Measurements from ENCODE around the gene CWF19L1. TPM values are rescaled to one million over a fixed set of nuclear protein-coding genes. Genes with fewer than 3 reads are reported as not detected.

The CWF19L1 gene
- total RNA-seq, 2 experiments from 2014 or later: 42.9 to 46.9 TPM

DNA sequence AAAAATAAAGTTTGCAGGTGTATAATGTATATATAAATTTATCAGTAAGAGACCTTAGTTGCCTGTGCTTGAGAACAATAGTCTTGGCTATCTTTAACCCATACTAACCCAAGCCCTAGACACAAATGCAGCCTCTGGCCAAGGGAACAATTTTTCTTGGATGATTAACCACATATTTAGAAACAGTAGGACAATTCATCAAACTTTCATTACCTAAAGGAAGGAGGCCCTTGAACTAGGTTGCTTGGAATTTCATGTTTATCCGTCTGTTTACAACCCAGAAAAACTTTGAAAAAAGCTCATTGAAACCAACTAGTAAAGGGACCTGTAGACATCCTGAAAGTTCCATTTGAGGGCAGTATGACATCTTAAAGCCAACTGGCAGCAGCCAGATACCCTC is 72.7 kb downstream of the CWF19L1 start:
- ATAC-seq (no peak), DNase-seq (no peak)
- no peaks in the 10 kb centered on the region for H3K9me3 Mint-ChIP-seq (ENCODE audit: insufficient read depth)
- H3K4me3 Mint-ChIP-seq: no peak overlapping the region
- ChIA-PET CTCF (interaction anchor here (1.3 to 2.1 kb wide), 3 partner anchors 10 to 46 kb away, joined by 3 to 8 read pairs (median 3); no protein-coding TSS in a partner anchor), POLR2A (no interaction called here)
- peaks cover 4% of the 10 kb centered on the region for H3K4me1 Mint-ChIP-seq (ENCODE audit: low read depth)
- no peaks in the 10 kb centered on the region for H3K27me3 Mint-ChIP-seq (ENCODE audit: low read depth)
- no peak overlapping the region for H3K27ac Mint-ChIP-seq
- peaks cover 55% of the 10 kb centered on the region for H3K36me3 Mint-ChIP-seq (ENCODE audit: low read depth)

GRCh38 chr10:100192350-100192749 is 75.1 kb downstream of the CWF19L1 start:
- Mint-ChIP-seq H3K4me3 (no peak overlapping the region), H3K27ac (no peak overlapping the region), H3K9me3 (ENCODE audit: insufficient read depth) (no peaks in the 10 kb centered on the region), H3K27me3 (ENCODE audit: low read depth) (no peaks in the 10 kb centered on the region), H3K36me3 (ENCODE audit: low read depth) (peaks cover 55% of the 10 kb centered on the region), H3K4me1 (ENCODE audit: low read depth) (peaks cover 15% of the 10 kb centered on the region)
- ATAC-seq: no peak
- DNase-seq: no peak
- CTCF ChIA-PET: no interaction called here
- POLR2A ChIA-PET: no interaction called here

DNA sequence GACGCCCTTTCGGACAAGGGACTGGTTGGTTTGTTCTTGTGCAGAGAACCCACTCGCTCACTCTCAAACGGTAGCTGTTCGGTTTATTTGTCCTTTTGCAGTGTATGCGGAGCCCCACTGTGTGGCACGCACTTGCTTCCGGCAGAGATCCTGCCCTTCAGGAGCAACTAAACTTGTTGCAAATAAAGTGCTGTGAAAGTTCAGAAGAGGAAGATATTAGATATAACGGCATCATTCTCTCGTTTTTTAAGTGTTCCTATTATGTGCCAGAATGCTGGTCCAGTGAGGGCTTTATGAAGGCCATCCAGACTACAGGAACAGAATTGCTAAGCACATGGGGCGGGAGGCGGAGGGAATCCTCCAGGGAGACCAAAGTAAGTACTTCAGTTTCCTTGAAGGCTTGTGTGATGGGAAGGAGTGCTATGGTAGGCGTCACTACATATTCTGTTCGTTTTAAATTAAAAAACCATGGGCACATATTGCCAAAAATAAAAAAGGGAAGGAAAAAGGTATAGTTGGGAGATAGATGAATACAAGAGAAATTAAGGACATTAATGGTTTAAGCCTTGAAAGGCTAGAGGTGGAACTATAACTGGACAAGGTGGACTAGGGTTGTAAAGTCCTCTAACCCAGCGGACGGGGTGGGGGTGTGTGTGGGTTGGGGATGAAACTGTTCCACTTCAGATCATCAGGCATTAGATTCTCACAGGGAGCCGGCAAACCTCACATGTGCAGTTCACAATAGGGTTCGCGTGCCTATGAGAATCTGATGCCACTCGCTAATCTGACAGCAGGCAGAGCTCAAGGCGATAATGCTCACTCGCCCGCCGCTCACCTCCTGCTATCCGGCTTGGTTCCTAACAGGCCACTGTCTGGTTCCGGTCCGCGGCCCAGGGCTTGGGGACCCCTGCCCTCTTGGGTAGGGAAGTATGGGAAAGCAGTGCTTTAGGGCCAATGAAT is 80.9 kb downstream of the CWF19L1 start:
- H3K4me3 Mint-ChIP-seq: peak overlapping the region; percentile 94
- peak overlapping the region; percentile 91 for H3K27ac Mint-ChIP-seq
- ChIA-PET CTCF (interaction anchor here (3.3 kb wide), 1 partner anchor 16 kb away, joined by 11 read pairs; no protein-coding TSS in a partner anchor), POLR2A (interaction anchor here (0.7 to 1.5 kb wide), 7 partner anchors 9 to 18 kb away, joined by 3 to 10 read pairs (median 3); no protein-coding TSS in a partner anchor)
- peak; percentile 72 for ATAC-seq
- H3K36me3 Mint-ChIP-seq (ENCODE audit: low read depth): peaks cover 56% of the 10 kb centered on the region
- peaks cover 51% of the 10 kb centered on the region for H3K4me1 Mint-ChIP-seq (ENCODE audit: low read depth)
- H3K27me3 Mint-ChIP-seq (ENCODE audit: low read depth): no peaks in the 10 kb centered on the region
- peak; percentile 29 for DNase-seq
- no peaks in the 10 kb centered on the region for H3K9me3 Mint-ChIP-seq (ENCODE audit: insufficient read depth)

- Mint-ChIP-seq H3K9me3 (ENCODE audit: insufficient read depth) (no peaks in the 10 kb centered on the region), H3K4me1 (ENCODE audit: low read depth) (peaks cover 53% of the 10 kb centered on the region), H3K36me3 (ENCODE audit: low read depth) (peaks cover 49% of the 10 kb centered on the region), H3K4me3 (peak within 1 kb of the TSS; percentile 94), H3K27ac (peak within 1 kb of the TSS; percentile 91), H3K27me3 (ENCODE audit: low read depth) (no peaks in the 10 kb centered on the region)
- ChIA-PET CTCF (interaction anchor here (1.5 to 3.3 kb wide), 2 partner anchors 11 to 15 kb away, joined by 9 to 11 read pairs; no protein-coding TSS in a partner anchor), POLR2A (interaction anchor here (0.5 to 1.5 kb wide), 8 partner anchors 10 to 77 kb away, joined by 3 to 10 read pairs (median 3); no protein-coding TSS in a partner anchor)
- peak; percentile 92 for DNase-seq
- ATAC-seq: peak; percentile 95
Observed at GRCh38 chr10:100185364-100186252, 81.8 kb downstream of the CWF19L1 start, which contains the start of gene ERLIN1. Gene ERLIN1, minus strand, starts transcription at chr10:100186029. Its CDS starts 403 bp downstream, at chr10:100185626.

DNA sequence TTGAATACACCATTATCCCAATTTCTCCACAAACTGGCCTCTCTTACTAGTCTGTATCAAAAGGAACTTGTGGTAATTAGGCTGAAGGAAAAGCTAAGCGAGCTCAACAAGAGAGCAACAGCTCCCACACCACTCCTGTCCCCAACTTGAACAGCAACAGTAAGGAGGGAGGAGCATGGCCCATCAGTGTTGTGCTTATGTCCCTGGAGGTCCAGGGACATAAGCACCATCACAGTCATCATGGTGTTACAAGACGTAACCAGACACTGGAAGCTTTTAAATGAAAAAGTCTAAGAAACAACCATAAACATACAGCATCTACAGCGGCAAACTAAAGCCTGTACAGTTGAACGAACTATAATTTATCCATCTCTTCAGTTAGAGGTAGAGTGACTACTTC is 82.6 kb downstream of the CWF19L1 start:
- H3K9me3 Mint-ChIP-seq (ENCODE audit: insufficient read depth): no peaks in the 10 kb centered on the region
- peak overlapping the region; percentile 94 for H3K4me3 Mint-ChIP-seq
- H3K4me1 Mint-ChIP-seq (ENCODE audit: low read depth): peaks cover 60% of the 10 kb centered on the region
- ATAC-seq: no peak
- CTCF ChIA-PET: interaction anchor here (1.0 to 3.3 kb wide), 3 partner anchors 10 to 339 kb away, joined by 3 to 11 read pairs (median 9); no protein-coding TSS in a partner anchor
- H3K27me3 Mint-ChIP-seq (ENCODE audit: low read depth): no peaks in the 10 kb centered on the region
- peak overlapping the region; percentile 91 for H3K27ac Mint-ChIP-seq
- peaks cover 53% of the 10 kb centered on the region for H3K36me3 Mint-ChIP-seq (ENCODE audit: low read depth)
- POLR2A ChIA-PET: interaction anchor here (0.7 to 0.8 kb wide), 2 partner anchors 10 to 72 kb away, joined by 3 read pairs; no protein-coding TSS in a partner anchor
- no peak for DNase-seq

GRCh38 chr10:100184426-100184825 is 83.0 kb downstream of the CWF19L1 start:
- no peak overlapping the region for H3K27ac Mint-ChIP-seq
- no peaks in the 10 kb centered on the region for H3K9me3 Mint-ChIP-seq (ENCODE audit: insufficient read depth)
- no peaks in the 10 kb centered on the region for H3K27me3 Mint-ChIP-seq (ENCODE audit: low read depth)
- peak overlapping the region; percentile 94 for H3K4me3 Mint-ChIP-seq
- DNase-seq (no peak), ATAC-seq (no peak)
- CTCF ChIA-PET: interaction anchor here (1.0 to 3.3 kb wide), 4 partner anchors 9 to 339 kb away, joined by 3 to 11 read pairs (median 6); no protein-coding TSS in a partner anchor
- POLR2A ChIA-PET: interaction anchor here (0.7 to 1.0 kb wide), 3 partner anchors 10 to 71 kb away, joined by 3 read pairs; no protein-coding TSS in a partner anchor
- peaks cover 50% of the 10 kb centered on the region for H3K36me3 Mint-ChIP-seq (ENCODE audit: low read depth)
- peaks cover 61% of the 10 kb centered on the region for H3K4me1 Mint-ChIP-seq (ENCODE audit: low read depth)

GRCh38 chr10:100183481-100183880 is 84.0 kb downstream of the CWF19L1 start:
- no peaks in the 10 kb centered on the region for H3K9me3 Mint-ChIP-seq (ENCODE audit: insufficient read depth)
- H3K27ac Mint-ChIP-seq: no peak overlapping the region
- ATAC-seq (no peak), DNase-seq (no peak)
- H3K4me1 Mint-ChIP-seq (ENCODE audit: low read depth): peaks cover 58% of the 10 kb centered on the region
- no peak overlapping the region for H3K4me3 Mint-ChIP-seq
- POLR2A ChIA-PET: interaction anchor here (1.0 kb wide), 1 partner anchor 12 kb away, joined by 3 read pairs; no protein-coding TSS in a partner anchor
- no peaks in the 10 kb centered on the region for H3K27me3 Mint-ChIP-seq (ENCODE audit: low read depth)
- peaks cover 51% of the 10 kb centered on the region for H3K36me3 Mint-ChIP-seq (ENCODE audit: low read depth)
- CTCF ChIA-PET: interaction anchor here (1.5 to 3.3 kb wide), 2 partner anchors 13 to 138 kb away, joined by 3 to 11 read pairs; no protein-coding TSS in a partner anchor

DNA sequence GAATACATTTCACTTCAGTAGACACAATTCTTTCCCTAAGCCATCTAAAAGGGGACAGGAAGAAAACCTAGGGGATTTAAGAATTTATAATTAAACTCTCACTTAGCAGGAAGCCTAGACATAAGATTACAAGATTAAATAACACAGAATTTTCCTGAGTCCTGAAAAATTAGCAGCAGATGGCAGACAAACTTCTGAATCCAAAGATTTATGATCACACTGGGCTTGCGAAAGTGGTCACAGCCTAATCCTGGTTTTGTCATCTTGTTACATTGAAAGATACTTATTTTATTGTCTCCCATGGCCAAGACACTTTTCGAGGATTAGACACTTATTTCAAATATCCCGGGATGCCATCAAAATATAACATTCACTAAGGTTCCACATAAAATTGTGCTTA is 84.5 kb downstream of the CWF19L1 start:
- Mint-ChIP-seq H3K27me3 (ENCODE audit: low read depth) (no peaks in the 10 kb centered on the region), H3K4me3 (no peak overlapping the region), H3K36me3 (ENCODE audit: low read depth) (peaks cover 53% of the 10 kb centered on the region), H3K4me1 (ENCODE audit: low read depth) (peaks cover 55% of the 10 kb centered on the region), H3K27ac (no peak overlapping the region), H3K9me3 (ENCODE audit: insufficient read depth) (no peaks in the 10 kb centered on the region)
- CTCF ChIA-PET: no interaction called here
- DNase-seq (no peak), ATAC-seq (no peak)
- POLR2A ChIA-PET: no interaction called here

Other genes starting within 250 kb of the CWF19L1 start
- not detected for gene CPN1, start 185.8 kb downstream of the CWF19L1 start, total RNA-seq
- 10 to 100 TPM; 14.9 to 17.0 TPM for gene ERLIN1, start 81.6 kb downstream of the CWF19L1 start, total RNA-seq
- 10 to 100 TPM; 25.2 to 28.1 TPM for gene CHUK, start 38.0 kb downstream of the CWF19L1 start, total RNA-seq
- 10 to 100 TPM; 49.9 to 54.6 TPM for gene BLOC1S2, start 19.0 kb upstream of the CWF19L1 start, total RNA-seq
- gene PKD2L1, start 62.6 kb upstream of the CWF19L1 start, total RNA-seq: under 1 TPM; 0.10 to 0.68 TPM
- gene SCD, start 79.6 kb upstream of the CWF19L1 start, total RNA-seq: 100 to 1,000 TPM; 239 to 240 TPM
- under 1 TPM; 0.18 to 0.37 TPM for gene WNT8B, start 195.4 kb upstream of the CWF19L1 start, total RNA-seq